H1 (cell line): ENCODE measurements around the gene NDNF.

Experiments
- BCL11A ChIP-seq, 2 experiments: IDR thresholded peaks; one replicate each; pipeline ENCODE4 v1.6.1; 2011; ENCODE audit warnings: low read depth in 2 of 2, low read length in 2 of 2, mild to moderate bottlenecking in 2 of 2
- CHD1 ChIP-seq: IDR thresholded peaks from 2 replicates; pipeline ENCODE4 v1.6.1; 2012; ENCODE audit warnings: low read depth, low read length, improper control_type of control experiment
- CHD7 ChIP-seq: fragments of 300-600 bp; sonication (generic); IDR thresholded peaks from 2 replicates; pipeline ENCODE4 v1.7.1; 2012; ENCODE audit warnings: low read length, moderate library complexity, mild to moderate bottlenecking, inconsistent platforms; ENCODE audit not compliant: insufficient replicate concordance
- CREB1 ChIP-seq: IDR thresholded peaks from 2 replicates; pipeline ENCODE4 v1.6.1; 2012; ENCODE audit warnings: inconsistent platforms
- CTCF ChIP-seq, 3 experiments: IDR thresholded peaks; 1 replicate in 2 of 3; 2 replicates in 1 of 3; pipeline versions ENCODE4 v1.5.1 to v1.6.1; 2011; ENCODE audit warnings: low read length in 3 of 3, mild to moderate bottlenecking in 3 of 3, inconsistent platforms in 2 of 3, low read depth in 1 of 3, moderate library complexity in 1 of 3; ENCODE audit not compliant: insufficient read depth in 1 of 3; ENCODE audit errors: control extremely low read depth in 1 of 3
- MAX ChIP-seq: IDR thresholded peaks from 2 replicates; pipeline ENCODE4 v1.6.1; 2012; ENCODE audit warnings: inconsistent platforms
- RAD21 ChIP-seq, 2 experiments: IDR thresholded peaks in 1 of 2; conservative IDR thresholded peaks in 1 of 2; 2 replicates each; pipeline ENCODE4 v1.6.1; 2011; ENCODE audit warnings: low read depth in 2 of 2, low read length in 2 of 2, improper control_type of control experiment in 1 of 2, inconsistent platforms in 1 of 2, mild to moderate bottlenecking in 1 of 2, moderate library complexity in 1 of 2
- SP1 ChIP-seq: IDR thresholded peaks from 2 replicates; pipeline ENCODE4 v1.6.1; 2011; ENCODE audit warnings: low read depth, low read length
- SRF ChIP-seq: IDR thresholded peaks from 2 replicates; pipeline ENCODE4 v1.6.1; 2011; ENCODE audit warnings: mild to moderate bottlenecking, low read depth, low read length, moderate library complexity
- TCF12 ChIP-seq: IDR thresholded peaks from 2 replicates; pipeline ENCODE4 v1.6.1; 2011; ENCODE audit warnings: low read depth, mild to moderate bottlenecking, low read length
- TEAD4 ChIP-seq: IDR thresholded peaks from 2 replicates; pipeline ENCODE4 v1.6.1; 2012; ENCODE audit warnings: low read depth, low read length, inconsistent platforms, mixed read lengths
- YY1 ChIP-seq: IDR thresholded peaks from 2 replicates; pipeline ENCODE4 v1.6.1; 2011; ENCODE audit warnings: low read depth, mild to moderate bottlenecking, low read length

GRCh38 chr4:121119715-121120114 lies 47.4 kb upstream of the NDNF start:
- no peak for TF ChIP-seq CHD7
- TF ChIP-seq CTCF (IDR thresholded peaks at IDR 0.05; ENCODE audit: control extremely low read depth in 1 of 3, insufficient read depth in 1 of 3, low read depth in 1 of 3, low read length in 3 of 3), result no peak
- TF ChIP-seq TCF12, result no peak
- no peak for TF ChIP-seq TEAD4
- no peak for TF ChIP-seq BCL11A (IDR thresholded peaks at IDR 0.05; ENCODE audit: low read depth in 2 of 2, low read length in 2 of 2)
- no peak for TF ChIP-seq YY1
- TF ChIP-seq CHD1, result no peak
- no peak for TF ChIP-seq SP1
- no peak for TF ChIP-seq SRF
- no peak for TF ChIP-seq RAD21 (IDR thresholded peaks at IDR 0.05 in 1 of 2, conservative IDR thresholded peaks at IDR 0.05 in 1 of 2; ENCODE audit: low read depth in 2 of 2, low read length in 2 of 2)
- no peak for TF ChIP-seq CREB1
- no peak for TF ChIP-seq MAX
